ENCODE results near the gene SLC27A1. TPM values are rescaled to one million over a fixed set of nuclear protein-coding genes. Genes with fewer than 3 reads are reported as not detected.

SLC27A1 gene
- polyA plus RNA-seq, 1 of the 3 experiments (the other 2 are of a cell fraction), result 15.0 TPM

GRCh38 chr19:17519967-17520366 lies 49.6 kb downstream of the SLC27A1 start:
- Histone ChIP-seq H3K27ac (ENCODE audit: low read depth in 2 of 2, low read length in 1 of 2) (no peak overlapping the region), H3K27me3 (ENCODE audit: insufficient read depth) (no peaks in the 10 kb centered on the region), H3K4me3 (ENCODE audit: low read depth in 2 of 2, low read length in 1 of 2) (no peak overlapping the region), H3F3A (replicated peaks; ENCODE audit: insufficient read depth) (peaks cover 2% of the 10 kb centered on the region), H3K4me1 (ENCODE audit: control insufficient read depth in 1 of 2, insufficient read depth in 2 of 2, low read depth in 1 of 2, low read length in 1 of 2) (no peaks in the 10 kb centered on the region), H3K4me2 (no peak overlapping the region), H3K79me2 (ENCODE audit: insufficient read depth) (no peaks in the 10 kb centered on the region), H3K9me2 (no peaks in the 10 kb centered on the region), H2AFZ (ENCODE audit: low read depth) (no peak overlapping the region), H4K20me1 (ENCODE audit: insufficient read depth) (no peaks in the 10 kb centered on the region), H3K9ac (no peak overlapping the region), H3K36me3 (replicated peaks in 1 of 2; ENCODE audit: control insufficient read depth in 1 of 2, insufficient read depth in 2 of 2, low read length in 1 of 2) (peaks cover 16 to 38% of the 10 kb centered on the region in 2 experiments), H3K9me3 (peaks cover 10% of the 10 kb centered on the region)
- no peak for DNase-seq
- 96% methylated on average over 9 of the region's 9 CpGs for WGBS (ENCODE audit: low lambda C conversion rate)
- POLR2A ChIA-PET, result no interaction called here
- CTCF ChIA-PET, result interaction anchor here (0.9 to 2.0 kb wide), 3 partner anchors 13 to 336 kb away, joined by 3 to 4 read pairs (median 3); no protein-coding TSS in a partner anchor
- TF ChIP-seq FOXJ3 (CRISPR knock-in tag; IDR thresholded peaks at IDR 0.05) (no peak), NRF1 (IDR thresholded peaks at IDR 0.05; ENCODE audit: low read depth, low read length) (no peak), POLR2AphosphoS5 (IDR thresholded peaks at IDR 0.05; ENCODE audit: low read depth, low read length) (no peak), EZH2phosphoT487 (IDR thresholded peaks at IDR 0.05; ENCODE audit: borderline replicate concordance, low read depth) (no peak), USF2 (IDR thresholded peaks at IDR 0.05; ENCODE audit: borderline replicate concordance, low read depth, low read length) (no peak), CHD2 (IDR thresholded peaks at IDR 0.05; ENCODE audit: low read length, partially characterized antibody) (no peak), CTCF (IDR thresholded peaks at IDR 0.05) (no peak), GATA2 (CRISPR knock-in tag; IDR thresholded peaks at IDR 0.05) (no peak), REST (IDR thresholded peaks at IDR 0.05; ENCODE audit: low read depth, low read length) (no peak), SMC3 (IDR thresholded peaks at IDR 0.05; ENCODE audit: low read depth, low read length) (no peak), RAD21 (IDR thresholded peaks at IDR 0.05; ENCODE audit: low read length) (no peak), GABPA (IDR thresholded peaks at IDR 0.05; ENCODE audit: low read depth) (no peak), RXRA (IDR thresholded peaks at IDR 0.05; ENCODE audit: borderline replicate concordance, low read depth) (no peak), RFX5 (IDR thresholded peaks at IDR 0.05; ENCODE audit: low read length) (no peak), MEF2A (IDR thresholded peaks at IDR 0.05; ENCODE audit: borderline replicate concordance, low read depth) (no peak)
